HG03457 (cell line): ENCODE data around the gene RNF144B.
A peak's percentile ranks its signal among the peaks of the same experiment; 100 is the strongest.
"Not testable (repeated sequence)": the region's sequence is repeated elsewhere in the genome, so short reads cannot be mapped to it uniquely, and the experiment has no call there.

Source experiments
- ATAC-seq: cut with Tn5 transposase; IDR thresholded peaks from one replicate; pipeline ENCODE4 v1.9.1; 2021; ENCODE audit warnings: moderate number of reproducible peaks; ENCODE audit not compliant: unreplicated experiment

Gene RNF144B

GRCh38 chr6:18387061-18387721, at the start of gene RNF144B:
Gene RNF144B, plus strand, starts transcription at chr6:18387350. Its CDS starts 12,185 bp downstream, at chr6:18399535.
- ATAC-seq: peak; percentile 93

- ATAC-seq: no peak
Observed at GRCh38 chr6:18339599-18339998, 47.6 kb upstream of the RNF144B start.

- ATAC-seq: no peak
Observed at GRCh38 chr6:18340781-18341551, 46.2 kb upstream of the RNF144B start.

GRCh38 chr6:18342223-18342622, 44.9 kb upstream of the RNF144B start:
- ATAC-seq: no peak

GRCh38 chr6:18343741-18344140, 43.4 kb upstream of the RNF144B start:
- no peak for ATAC-seq

GRCh38 chr6:18347021-18347577, 40.1 kb upstream of the RNF144B start:
- no peak for ATAC-seq

GRCh38 chr6:18347866-18348265, 39.3 kb upstream of the RNF144B start:
- no peak for ATAC-seq

- ATAC-seq: no peak
Observed at GRCh38 chr6:18349386-18349785, 37.8 kb upstream of the RNF144B start.

GRCh38 chr6:18350271-18350670, 36.9 kb upstream of the RNF144B start:
- no peak for ATAC-seq

GRCh38 chr6:18350712-18351111, 36.4 kb upstream of the RNF144B start:
- no peak for ATAC-seq

GRCh38 chr6:18352001-18352400, 35.1 kb upstream of the RNF144B start:
- ATAC-seq: no peak

GRCh38 chr6:18352842-18353241, 34.3 kb upstream of the RNF144B start:
- no peak for ATAC-seq

- ATAC-seq: no peak
Observed at GRCh38 chr6:18353251-18353650, 33.9 kb upstream of the RNF144B start.

GRCh38 chr6:18357546-18357945, 29.6 kb upstream of the RNF144B start:
- ATAC-seq: not testable (repeated sequence)

- ATAC-seq: no peak
Observed at GRCh38 chr6:18359237-18359885, 27.8 kb upstream of the RNF144B start.

GRCh38 chr6:18360188-18360587, 27.0 kb upstream of the RNF144B start:
- no peak for ATAC-seq

GRCh38 chr6:18362058-18362561, 25.0 kb upstream of the RNF144B start:
- ATAC-seq: no peak

- no peak for ATAC-seq
Observed at GRCh38 chr6:18363746-18364145, 23.4 kb upstream of the RNF144B start.

GRCh38 chr6:18364561-18364960, 22.6 kb upstream of the RNF144B start:
- ATAC-seq: not testable (repeated sequence)

- ATAC-seq: no peak
Observed at GRCh38 chr6:18367371-18367770, 19.8 kb upstream of the RNF144B start.
